Right lobe of liver (tissue), 6 donors: ENCODE data around the gene FAM151B. TPM values are rescaled to one million over a fixed set of nuclear protein-coding genes. Genes with fewer than 3 reads are reported as not detected.
A peak's percentile ranks its signal among the peaks of the same experiment; 100 is the strongest.

Experiments used
- ATAC-seq, 4 donors: fragments of 200-7000 bp; cut with Tn5 transposase; one replicate each; pipeline ENCODE4 v1.9.1; 2020; ENCODE audit warnings: mild to moderate bottlenecking in 4 of 4, moderate library complexity in 4 of 4
- DNase-seq, 3 donors: peaks; one replicate each; pipeline ENCODE4 v3.0.0-alpha.2; 2020
- H3K27ac ChIP-seq, 3 donors: fragments of 200-600 bp; one replicate each; pipeline ENCODE4 v1.8.0; 2022
- H3K27me3 ChIP-seq, 2 donors: fragments of 200-600 bp; one replicate each; pipeline ENCODE4 v1.8.0; 2022
- H3K36me3 ChIP-seq, 4 donors: fragments of 200-600 bp; sonication (generic) in 1 of 4; one replicate each; pipeline versions ENCODE4 v1.5.1 to v1.8.0; 2017 to 2022; ENCODE audit warnings: control low read depth in 1 of 4
- H3K4me1 ChIP-seq, 4 donors: fragments of 200-600 bp; sonication (generic) in 1 of 4; one replicate each; pipeline versions ENCODE4 v1.5.1 to v1.8.0; 2017 to 2022; ENCODE audit warnings: control low read depth in 1 of 4
- H3K4me3 ChIP-seq, 3 donors: fragments of 200-600 bp; one replicate each; pipeline ENCODE4 v1.8.0; 2022
- H3K9me3 ChIP-seq, 4 donors: fragments of 200-600 bp; sonication (generic) in 1 of 4; one replicate each; pipeline versions ENCODE4 v1.5.1 to v1.8.0; 2017 to 2022; ENCODE audit warnings: control low read depth in 1 of 4
- POLR2A ChIP-seq: fragments of 450-650 bp; IDR thresholded peaks from one replicate; pipeline ENCODE4 v1.6.1; 2017; ENCODE audit warnings: antibody characterized with exemption, mild to moderate bottlenecking
- WGBS: methylation state at CpG from one replicate; pipeline ENCODE4 v1.1.6; 2018; ENCODE audit warnings: low coverage, low lambda C conversion rate; ENCODE audit not compliant: insufficient coverage; ENCODE audit errors: missing lambda C conversion rate; 5-methylcytosine and 5-hydroxymethylcytosine counted together
- intact Hi-C, 2 donors: fragments of 100-400 bp; cut with DNase I; formaldehyde crosslinking; loops; one replicate each; pipeline versions ENCODE4 v1.11.2 to v1.14.1; 2022
- long read RNA-seq: library from polyadenylated mRNA; unstranded; transcript quantifications from one replicate; pipeline ENCODE4 v2.0.0, GENCODE V29; 2019
- total RNA-seq, 6 experiments: library from RNA; depleted of rRNA in 2 of 6; stranded (reverse); fragments of >200 nt in 2 of 6; fragmentation: NEBNext Ultra II Directional in 3 of 6; extraction: Animal tissue kit (Norgen Biotek cat#: 25700) in 3 of 6; gene quantifications; one replicate each; pipeline versions ENCODE4 v1.1.0 to v1.2.4, GENCODE V29; 2016 to 2023
- TF ChIP-seq, protein P1 (sequence below), 4 donors: fragments of 200-600 bp in 3 of 4; fragments of 450-650 bp in 1 of 4; IDR thresholded peaks; one replicate each; pipeline versions ENCODE4 v1.5.1 to v1.8.0; 2016 to 2022; ENCODE audit warnings: antibody characterized with exemption in 4 of 4, mild to moderate bottlenecking in 2 of 4
- donor health status: DM: no; HTN: yes; CAD: no.
- donor health status: DM: no; HTN: no; CAD: no.
- donor health status: DM: no; HTN: no; CAD: no.
- donor health status: DM: no; HTN: yes; CAD: no.
- donor health status: DM: no; HTN: yes; CAD: no.

Gene FAM151B, protein sequence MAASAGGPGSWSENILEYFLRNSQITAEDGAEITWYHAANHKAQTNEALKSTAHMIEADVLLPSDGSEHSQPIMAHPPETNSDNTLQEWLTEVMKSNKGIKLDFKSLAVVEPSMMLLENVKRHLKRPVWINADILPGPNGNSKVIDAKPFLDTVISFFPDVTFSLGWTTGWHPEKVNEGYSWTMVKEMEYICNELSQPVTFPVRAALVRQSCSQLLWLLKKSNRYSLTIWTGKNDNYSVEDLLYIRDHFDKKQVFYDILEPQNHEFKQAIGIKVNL
- total RNA-seq = 1 to 10 TPM in 4 of 6 experiments, under 1 TPM in 2; 0.81 to 1.6 (median 1.3) TPM
- long read RNA-seq, partial matches to known transcripts = 0 of 1 reads
- long read RNA-seq, other reads (novel, unspliced or antisense) = 1 of 1 reads

DNA sequence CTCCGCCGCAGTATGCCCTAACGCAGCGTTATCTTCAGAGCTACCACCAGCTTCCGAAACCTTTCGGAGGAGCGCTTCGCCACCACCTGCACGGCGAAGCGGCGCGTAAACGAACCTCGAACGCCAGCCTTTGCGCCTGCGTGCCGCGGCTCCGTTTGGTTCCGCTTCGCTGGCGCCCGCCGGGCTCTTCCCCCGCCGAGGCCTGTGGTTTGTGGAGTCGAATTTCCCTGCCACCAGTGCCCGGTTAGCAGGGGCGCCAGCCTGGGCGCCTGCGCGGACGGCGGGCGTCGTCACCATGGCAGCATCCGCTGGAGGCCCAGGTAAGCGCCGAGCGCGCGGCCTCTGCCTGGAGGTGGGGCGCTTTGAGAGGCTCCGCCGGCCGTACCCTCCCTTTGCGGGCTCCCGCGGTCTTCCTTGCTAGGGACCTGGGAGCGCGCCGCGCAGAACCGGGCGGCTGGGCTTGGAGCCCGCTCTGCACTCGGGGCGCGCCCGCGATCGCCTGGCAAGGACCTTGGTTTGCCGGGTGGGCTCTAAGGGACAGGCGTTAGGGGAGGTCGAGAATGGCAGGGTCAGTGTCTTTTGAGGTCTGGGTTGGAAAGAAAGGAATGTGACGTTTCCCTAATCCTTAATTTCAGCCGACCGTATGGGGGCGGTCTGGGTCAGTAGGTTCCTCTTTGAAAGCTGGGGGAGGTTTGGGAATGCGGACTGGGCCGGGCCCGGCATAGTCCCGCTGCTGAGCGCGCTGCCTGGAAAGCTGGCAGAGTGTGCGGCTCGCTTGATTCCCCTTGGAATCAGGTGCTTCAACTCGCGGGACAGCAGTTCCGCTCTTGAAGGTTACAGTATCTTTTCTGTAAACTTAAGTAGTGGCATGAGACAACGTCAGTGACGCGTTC, at the start of gene FAM151B:
TSS of gene FAM151B (plus strand) at position 272 of the 893 bp plus-strand sequence. CDS start at position 296, 24 bp downstream.
- Histone ChIP-seq H3K27me3 (no peaks in the 10 kb centered on the region), H3K27ac (peak within 1 kb of the TSS; percentile 47 to 59 (median 53)), H3K4me1 (peaks cover 0 to 13% (median 2%) of the 10 kb centered on the region in 4 donors), H3K9me3 (peaks cover 0 to 2% (median 0%) of the 10 kb centered on the region in 4 donors), H3K4me3 (peak within 1 kb of the TSS; percentile 62 to 72 (median 69)), H3K36me3 (no peaks in the 10 kb centered on the region)
- under 1% methylated on average over 30 of the region's 85 CpGs for WGBS
- intact Hi-C loops = loop anchor here in 1 of 2 donors (10.0 kb wide), 1 partner anchor 157 kb away; no protein-coding TSS in a partner anchor
- TF ChIP-seq, protein P1, sequence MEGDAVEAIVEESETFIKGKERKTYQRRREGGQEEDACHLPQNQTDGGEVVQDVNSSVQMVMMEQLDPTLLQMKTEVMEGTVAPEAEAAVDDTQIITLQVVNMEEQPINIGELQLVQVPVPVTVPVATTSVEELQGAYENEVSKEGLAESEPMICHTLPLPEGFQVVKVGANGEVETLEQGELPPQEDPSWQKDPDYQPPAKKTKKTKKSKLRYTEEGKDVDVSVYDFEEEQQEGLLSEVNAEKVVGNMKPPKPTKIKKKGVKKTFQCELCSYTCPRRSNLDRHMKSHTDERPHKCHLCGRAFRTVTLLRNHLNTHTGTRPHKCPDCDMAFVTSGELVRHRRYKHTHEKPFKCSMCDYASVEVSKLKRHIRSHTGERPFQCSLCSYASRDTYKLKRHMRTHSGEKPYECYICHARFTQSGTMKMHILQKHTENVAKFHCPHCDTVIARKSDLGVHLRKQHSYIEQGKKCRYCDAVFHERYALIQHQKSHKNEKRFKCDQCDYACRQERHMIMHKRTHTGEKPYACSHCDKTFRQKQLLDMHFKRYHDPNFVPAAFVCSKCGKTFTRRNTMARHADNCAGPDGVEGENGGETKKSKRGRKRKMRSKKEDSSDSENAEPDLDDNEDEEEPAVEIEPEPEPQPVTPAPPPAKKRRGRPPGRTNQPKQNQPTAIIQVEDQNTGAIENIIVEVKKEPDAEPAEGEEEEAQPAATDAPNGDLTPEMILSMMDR (IDR thresholded peaks at IDR 0.05) = peak in 3 of 4 donors; percentile 30 to 41 (median 32)
- peak; percentile 69 for TF ChIP-seq POLR2A
- ATAC-seq (peak; percentile 95 to 97 (median 96)), DNase-seq (peak; percentile 93 to 97 (median 96))

DNA sequence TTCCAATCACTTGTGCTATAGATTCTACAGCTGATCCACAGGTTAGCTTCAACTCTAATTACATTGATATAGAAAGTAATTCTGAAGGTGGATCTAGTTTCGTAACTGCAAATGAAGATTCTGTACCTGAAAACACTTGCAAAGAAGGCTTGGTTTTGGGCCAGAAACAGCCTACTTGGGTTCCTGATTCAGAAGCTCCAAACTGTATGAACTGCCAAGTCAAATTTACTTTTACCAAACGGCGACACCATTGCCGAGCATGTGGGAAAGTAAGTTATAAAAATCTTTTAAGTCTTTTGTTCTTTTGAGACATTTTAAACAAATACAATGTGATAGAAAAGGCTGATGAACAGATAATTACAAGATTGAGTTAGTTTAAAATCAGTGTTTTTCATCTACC, 49.2 kb upstream of the FAM151B start:
- H3K9me3 ChIP-seq = no peaks in the 10 kb centered on the region
- H3K4me1 ChIP-seq = peaks cover 0 to 9% (median 0%) of the 10 kb centered on the region in 4 donors
- no peak for TF ChIP-seq POLR2A
- TF ChIP-seq, protein P1 (IDR thresholded peaks at IDR 0.05) = no peak
- intact Hi-C loops = no loop called here
- DNase-seq (no peak), ATAC-seq (peak in 3 of 4 donors; percentile 45 to 57 (median 57))
- WGBS = 34% methylated on average over 4 of the region's 4 CpGs
- no peaks in the 10 kb centered on the region for H3K27me3 ChIP-seq
- peaks cover 0 to 12% (median 6%) of the 10 kb centered on the region in 4 donors for H3K36me3 ChIP-seq
- no peak overlapping the region for H3K4me3 ChIP-seq
- H3K27ac ChIP-seq = no peak overlapping the region

DNA sequence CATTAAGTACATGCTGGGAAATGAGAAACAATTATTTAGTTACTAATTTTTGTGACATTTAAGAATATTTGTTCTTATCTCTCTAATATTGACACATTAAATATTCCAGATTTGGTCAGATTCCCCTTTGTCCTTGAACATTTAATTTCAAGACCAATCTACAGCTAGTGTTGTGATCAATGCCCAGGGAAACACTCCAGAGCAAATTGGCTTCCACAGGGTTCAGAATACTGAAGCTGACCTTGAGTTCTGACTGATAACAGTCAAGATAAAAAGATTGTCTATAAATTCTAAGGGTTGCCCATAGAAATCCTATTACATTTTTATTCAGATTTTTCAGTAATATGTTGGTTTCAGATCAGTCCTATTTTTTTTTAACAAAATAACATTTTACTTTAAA, 48.7 kb upstream of the FAM151B start:
- Histone ChIP-seq H3K4me3 (no peak overlapping the region), H3K36me3 (peaks cover 0 to 13% (median 6%) of the 10 kb centered on the region in 4 donors), H3K9me3 (no peaks in the 10 kb centered on the region), H3K4me1 (peaks cover 0 to 9% (median 0%) of the 10 kb centered on the region in 4 donors), H3K27ac (no peak overlapping the region), H3K27me3 (no peaks in the 10 kb centered on the region)
- intact Hi-C loops = no loop called here
- DNase-seq (no peak), ATAC-seq (peak; percentile 48 to 69 (median 52))
- TF ChIP-seq, protein P1 (IDR thresholded peaks at IDR 0.05) = no peak
- no peak for TF ChIP-seq POLR2A

DNA sequence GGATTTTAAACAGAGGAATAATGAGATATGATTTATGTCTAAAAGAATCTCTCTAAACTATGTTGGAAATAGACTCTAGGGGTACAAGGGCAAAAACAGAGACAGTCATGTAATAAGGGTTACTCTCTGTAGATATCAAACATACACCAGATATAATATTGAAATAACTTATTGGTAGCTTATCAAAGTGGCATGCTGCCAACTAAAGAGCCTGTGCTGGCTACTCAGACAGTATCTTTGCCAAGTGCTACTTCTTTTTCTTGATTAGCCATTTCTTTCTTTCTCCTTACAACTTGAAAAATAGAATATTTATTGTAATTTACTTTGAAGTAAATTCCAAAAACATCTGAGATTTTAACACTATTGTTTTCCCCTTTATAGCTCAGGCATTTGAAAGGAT, 45.2 kb upstream of the FAM151B start:
- Histone ChIP-seq H3K4me1 (peaks cover 0 to 9% (median 0%) of the 10 kb centered on the region in 4 donors), H3K36me3 (peaks cover 0 to 9% (median 3%) of the 10 kb centered on the region in 4 donors), H3K4me3 (no peak overlapping the region), H3K27ac (no peak overlapping the region), H3K9me3 (no peaks in the 10 kb centered on the region), H3K27me3 (no peaks in the 10 kb centered on the region)
- ATAC-seq (no peak), DNase-seq (no peak)
- intact Hi-C loops = no loop called here
- TF ChIP-seq, protein P1 (IDR thresholded peaks at IDR 0.05) = no peak
- no peak for TF ChIP-seq POLR2A
